Mucosa of rectum (tissue), 2 donors: Measurements from ENCODE around the gene SHC4.
"Not testable (repeated sequence)": the region's sequence is repeated elsewhere in the genome, so short reads cannot be mapped to it uniquely, and the experiment has no call there.

Source experiments
- H3K27ac ChIP-seq, 2 donors: one replicate each; pipeline ENCODE4 v1.7.0; 2013; ENCODE audit warnings: inconsistent platforms in 2 of 2, low read depth in 2 of 2, low read length in 2 of 2
- H3K27me3 ChIP-seq, 2 donors: one replicate each; pipeline ENCODE4 v1.7.0; 2013; ENCODE audit warnings: low read length in 2 of 2; ENCODE audit not compliant: control insufficient read depth in 2 of 2, insufficient read depth in 2 of 2
- H3K36me3 ChIP-seq, 2 donors: one replicate each; pipeline ENCODE4 v1.7.0; 2013; ENCODE audit warnings: low read length in 2 of 2; ENCODE audit not compliant: control insufficient read depth in 2 of 2, insufficient read depth in 2 of 2
- H3K4me1 ChIP-seq, 2 donors: one replicate each; pipeline ENCODE4 v1.7.0; 2013; ENCODE audit warnings: low read length in 2 of 2, mild to moderate bottlenecking in 1 of 2; ENCODE audit not compliant: control insufficient read depth in 2 of 2, insufficient read depth in 2 of 2
- H3K4me3 ChIP-seq, 2 donors: one replicate each; pipeline ENCODE4 v1.7.0; 2013; ENCODE audit warnings: low read length in 2 of 2
- H3K9ac ChIP-seq, 2 donors: one replicate each; pipeline ENCODE4 v1.7.0; 2013; ENCODE audit warnings: low read length in 2 of 2, low read depth in 1 of 2, mild to moderate bottlenecking in 1 of 2
- H3K9me3 ChIP-seq, 2 donors: one replicate each; pipeline ENCODE4 v1.7.0; 2013; ENCODE audit warnings: low read length in 2 of 2; ENCODE audit not compliant: control insufficient read depth in 2 of 2
- donor health status: healthy.
- donor health status: Normal muscosa, but diverticular disease.

The SHC4 gene

GRCh38 chr15:48928877-48929538 is 34.7 kb downstream of the SHC4 start:
- no peaks in the 10 kb centered on the region for H3K9me3 ChIP-seq
- no peak overlapping the region for H3K27ac ChIP-seq
- H3K27me3 ChIP-seq = no peaks in the 10 kb centered on the region
- no peaks in the 10 kb centered on the region for H3K4me1 ChIP-seq
- no peak overlapping the region for H3K4me3 ChIP-seq
- no peak overlapping the region for H3K9ac ChIP-seq
- no peaks in the 10 kb centered on the region for H3K36me3 ChIP-seq

GRCh38 chr15:48925714-48926223 is 38.0 kb downstream of the SHC4 start:
- Histone ChIP-seq H3K9me3 (no peaks in the 10 kb centered on the region), H3K27ac (no peak overlapping the region), H3K4me1 (no peaks in the 10 kb centered on the region), H3K9ac (no peak overlapping the region), H3K27me3 (no peaks in the 10 kb centered on the region), H3K36me3 (no peaks in the 10 kb centered on the region), H3K4me3 (no peak overlapping the region)

- H3K9ac ChIP-seq = no peak overlapping the region
- no peak overlapping the region for H3K27ac ChIP-seq
- no peaks in the 10 kb centered on the region for H3K9me3 ChIP-seq
- H3K27me3 ChIP-seq = no peaks in the 10 kb centered on the region
- no peak overlapping the region for H3K4me3 ChIP-seq
- no peaks in the 10 kb centered on the region for H3K36me3 ChIP-seq
- H3K4me1 ChIP-seq = no peaks in the 10 kb centered on the region
These were observed 39.0 kb downstream of the SHC4 start for GRCh38 chr15:48924528-48925393.

GRCh38 chr15:48922046-48922445 is 41.7 kb downstream of the SHC4 start:
- Histone ChIP-seq H3K27ac (no peak overlapping the region), H3K4me1 (no peaks in the 10 kb centered on the region), H3K9ac (no peak overlapping the region), H3K27me3 (no peaks in the 10 kb centered on the region), H3K36me3 (no peaks in the 10 kb centered on the region), H3K9me3 (no peaks in the 10 kb centered on the region), H3K4me3 (no peak overlapping the region)

GRCh38 chr15:48916721-48917120 is 47.0 kb downstream of the SHC4 start:
- Histone ChIP-seq H3K4me1 (no peaks in the 10 kb centered on the region), H3K36me3 (no peaks in the 10 kb centered on the region), H3K4me3 (no peak overlapping the region), H3K9ac (no peak overlapping the region), H3K27ac (no peak overlapping the region), H3K27me3 (no peaks in the 10 kb centered on the region), H3K9me3 (no peaks in the 10 kb centered on the region)

- Histone ChIP-seq H3K27me3 (no peaks in the 10 kb centered on the region), H3K27ac (no peak overlapping the region), H3K9ac (no peak overlapping the region), H3K36me3 (no peaks in the 10 kb centered on the region), H3K4me3 (no peak overlapping the region), H3K4me1 (no peaks in the 10 kb centered on the region), H3K9me3 (no peaks in the 10 kb centered on the region)
These were observed 47.9 kb downstream of the SHC4 start for GRCh38 chr15:48915861-48916260.

GRCh38 chr15:48914717-48915116 is 49.0 kb downstream of the SHC4 start:
- Histone ChIP-seq H3K9me3 (no peaks in the 10 kb centered on the region), H3K9ac (no peak overlapping the region), H3K4me1 (no peaks in the 10 kb centered on the region), H3K4me3 (no peak overlapping the region), H3K36me3 (no peaks in the 10 kb centered on the region), H3K27me3 (no peaks in the 10 kb centered on the region), H3K27ac (no peak overlapping the region)

GRCh38 chr15:48913141-48913540 is 50.6 kb downstream of the SHC4 start:
- Histone ChIP-seq H3K4me3 (no peak overlapping the region), H3K36me3 (no peaks in the 10 kb centered on the region), H3K9ac (no peak overlapping the region), H3K9me3 (no peaks in the 10 kb centered on the region), H3K4me1 (no peaks in the 10 kb centered on the region), H3K27me3 (no peaks in the 10 kb centered on the region), H3K27ac (no peak overlapping the region)

GRCh38 chr15:48910554-48910953 is 53.2 kb downstream of the SHC4 start:
- not testable (repeated sequence) for H3K9ac ChIP-seq, H3K27ac ChIP-seq, H3K9me3 ChIP-seq, H3K4me1 ChIP-seq, H3K27me3 ChIP-seq, H3K4me3 ChIP-seq, H3K36me3 ChIP-seq

GRCh38 chr15:48909313-48909712 is 54.4 kb downstream of the SHC4 start:
- not testable (repeated sequence) for H3K9ac ChIP-seq, H3K27me3 ChIP-seq, H3K9me3 ChIP-seq, H3K27ac ChIP-seq, H3K4me1 ChIP-seq, H3K4me3 ChIP-seq, H3K36me3 ChIP-seq
